Measurements from ENCODE around the gene ABHD17C.

GRCh38 chr15:80703965-80704364, 8.9 kb downstream of the ABHD17C start:
- TF ChIP-seq CTCF (IDR thresholded peaks at IDR 0.05) = no peak
- TF ChIP-seq POLR2A (IDR thresholded peaks at IDR 0.05) = no peak
